ENCODE measurements around the gene CNKSR2. TPM values are rescaled to one million over a fixed set of nuclear protein-coding genes. Genes with fewer than 3 reads are reported as not detected.

Gene CNKSR2
- total RNA-seq, 1 experiment from 2014 or later, result 52.9 TPM

DNA sequence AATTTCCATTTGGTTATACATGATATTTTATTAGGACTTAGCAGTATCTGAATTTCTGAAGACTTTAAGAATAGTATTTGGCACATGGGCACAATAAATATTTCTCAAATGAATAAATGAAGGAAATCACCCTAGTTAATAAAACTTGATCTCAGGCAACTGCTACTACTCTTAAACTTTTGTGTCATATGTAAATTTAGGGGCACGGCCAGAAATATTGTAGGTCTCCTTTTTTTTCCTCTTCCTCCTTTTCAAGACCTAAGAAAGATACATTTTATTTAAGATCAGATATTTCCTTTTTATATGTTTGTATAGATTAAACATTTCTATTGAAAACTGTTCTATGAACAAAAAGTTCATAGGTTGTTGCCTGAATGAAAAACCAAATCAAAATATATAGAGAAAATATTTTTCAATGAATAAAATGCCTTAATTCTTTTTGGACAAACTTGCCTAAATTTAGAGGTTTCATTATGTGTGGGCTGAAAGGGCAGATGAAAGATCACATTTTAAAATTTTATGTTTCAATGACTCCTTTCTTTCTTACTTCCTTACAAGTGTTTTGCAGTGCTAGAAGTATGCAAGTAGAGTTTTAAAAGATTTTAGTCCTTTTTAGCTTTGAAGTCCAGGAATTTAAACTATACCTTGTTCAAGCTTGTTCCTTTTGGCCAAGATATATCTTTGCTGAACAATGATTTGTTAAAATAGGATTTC, 26.3 kb downstream of the CNKSR2 start:
- Histone ChIP-seq H4K8ac (replicated peaks; ENCODE audit: insufficient read length, low read depth, low read length) (no peak overlapping the region), H2BK5ac (ENCODE audit: insufficient read length, low read length) (no peak overlapping the region), H3K56ac (ENCODE audit: insufficient read length, low read depth, low read length) (no peak overlapping the region), H3K79me2 (ENCODE audit: insufficient read depth, low read length) (no peaks in the 10 kb centered on the region), H3T11ph (ENCODE audit: low read length) (no peak overlapping the region), H2AFZ (ENCODE audit: low read length) (no peak overlapping the region), H3K23me2 (ENCODE audit: insufficient read length, low read depth, low read length, poor library complexity, severe bottlenecking) (no peaks in the 10 kb centered on the region), H2BK20ac (ENCODE audit: low read depth, low read length, poor library complexity, severe bottlenecking) (no peak overlapping the region), H3K18ac (ENCODE audit: insufficient read length, low read depth, low read length) (no peak overlapping the region), H4K5ac (ENCODE audit: insufficient read length, low read depth, low read length) (no peak overlapping the region), H2BK12ac (ENCODE audit: insufficient read length, low read depth, low read length) (no peak overlapping the region), H3K4me2 (ENCODE audit: insufficient read depth, insufficient read length, low read length) (no peak overlapping the region), H3K79me1 (ENCODE audit: insufficient read depth, low read depth, low read length, poor library complexity, severe bottlenecking) (no peaks in the 10 kb centered on the region), H2AK5ac (ENCODE audit: insufficient read length, low read length) (no peak overlapping the region), H3K9me3 (ENCODE audit: control insufficient read depth, low read depth, low read length) (no peaks in the 10 kb centered on the region), H2BK120ac (ENCODE audit: low read depth, low read length, poor library complexity, severe bottlenecking) (no peak overlapping the region), H3K14ac (ENCODE audit: insufficient read depth, low read length) (no peak overlapping the region), H4K20me1 (ENCODE audit: control insufficient read depth, insufficient read depth, insufficient read length) (no peaks in the 10 kb centered on the region), H3K23ac (ENCODE audit: insufficient read length, low read depth, low read length) (no peak overlapping the region), H3K9ac (ENCODE audit: extremely low read depth, insufficient read length, low read length) (no peak overlapping the region), H3K27ac (ENCODE audit: insufficient read length, low read depth, low read length) (no peak overlapping the region), H3K4ac (ENCODE audit: low read depth, low read length) (no peak overlapping the region), H3K4me1 (ENCODE audit: insufficient read depth, low read length) (no peaks in the 10 kb centered on the region), H2BK15ac (ENCODE audit: low read depth, low read length) (no peak overlapping the region), H4K91ac (ENCODE audit: insufficient read length, low read depth, low read length) (no peak overlapping the region), H3K27me3 (ENCODE audit: insufficient read depth, low read length) (no peaks in the 10 kb centered on the region)
- peaks cover 0 to 8% of the 10 kb centered on the region in 2 experiments; a peak in 2 of 5 replicates for H3K9me3 Mint-ChIP-seq
- TF ChIP-seq CTCF (conservative IDR thresholded peaks at IDR 0.05), result no peak
- H3K27ac Mint-ChIP-seq, result no peak overlapping the region
- no peak for DNase-seq
- WGBS (ENCODE audit: extremely low coverage, insufficient read length, low lambda C conversion rate), result no CpG with 5 or more reads among the region's 1 CpG
- H3K36me3 Mint-ChIP-seq (ENCODE audit: insufficient read depth in 1 of 3, low read depth in 3 of 3), result no peaks in the 10 kb centered on the region
- H3K4me3 Mint-ChIP-seq, result no peak overlapping the region
- H3K4me1 Mint-ChIP-seq, result peaks cover 16 to 17% of the 10 kb centered on the region in 2 experiments
- H3K27me3 Mint-ChIP-seq (ENCODE audit: low read depth), result no peaks in the 10 kb centered on the region
